Measurements from ENCODE around the gene RSBN1.

The RSBN1 gene

GRCh38 chr1:113811156-113811887 lies 954 bp downstream of the RSBN1 start:
- FAIRE-seq = no peak

DNA sequence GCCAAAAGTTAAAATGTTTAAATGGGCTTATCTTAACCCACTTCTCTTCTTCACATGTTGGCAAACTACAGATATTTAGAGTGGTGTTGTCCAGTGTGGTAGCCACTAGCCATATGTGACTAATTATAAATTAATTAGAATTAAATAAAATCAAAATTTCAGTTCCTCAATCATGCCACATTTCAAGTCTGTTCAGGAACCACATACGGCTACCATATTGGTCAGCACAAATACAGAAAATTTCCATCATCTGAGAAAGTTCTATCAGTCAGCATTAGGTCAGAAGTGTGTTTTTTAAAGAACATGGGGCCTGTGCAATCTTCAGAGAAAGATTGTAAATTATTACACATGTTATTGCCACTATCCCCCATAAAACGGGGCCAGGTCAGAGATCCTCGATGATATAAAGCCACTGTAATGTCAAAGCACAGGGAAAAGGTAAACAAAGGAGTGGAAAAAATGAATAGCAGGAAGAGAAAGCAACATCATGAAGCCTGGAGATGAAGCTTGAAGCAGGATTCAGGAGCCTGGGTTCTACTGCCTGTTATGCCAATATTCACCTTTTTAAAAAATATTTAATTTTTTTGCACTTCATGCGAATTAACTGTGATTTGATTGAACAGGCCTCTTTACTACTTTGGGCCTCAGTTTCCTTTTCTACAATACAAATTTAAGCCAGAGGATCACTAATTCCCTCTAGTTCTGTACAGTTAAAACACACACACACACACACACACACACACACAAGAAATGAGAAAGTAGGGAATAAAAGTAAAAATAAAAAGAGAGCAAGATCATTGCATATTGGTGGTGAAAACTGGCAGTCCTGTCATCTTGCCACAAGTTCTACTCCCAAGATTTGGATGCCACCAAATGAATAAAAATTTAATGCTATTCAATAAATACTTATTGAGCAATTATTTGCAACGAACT lies 2.3 kb downstream of the RSBN1 start:
- no peak for FAIRE-seq

DNA sequence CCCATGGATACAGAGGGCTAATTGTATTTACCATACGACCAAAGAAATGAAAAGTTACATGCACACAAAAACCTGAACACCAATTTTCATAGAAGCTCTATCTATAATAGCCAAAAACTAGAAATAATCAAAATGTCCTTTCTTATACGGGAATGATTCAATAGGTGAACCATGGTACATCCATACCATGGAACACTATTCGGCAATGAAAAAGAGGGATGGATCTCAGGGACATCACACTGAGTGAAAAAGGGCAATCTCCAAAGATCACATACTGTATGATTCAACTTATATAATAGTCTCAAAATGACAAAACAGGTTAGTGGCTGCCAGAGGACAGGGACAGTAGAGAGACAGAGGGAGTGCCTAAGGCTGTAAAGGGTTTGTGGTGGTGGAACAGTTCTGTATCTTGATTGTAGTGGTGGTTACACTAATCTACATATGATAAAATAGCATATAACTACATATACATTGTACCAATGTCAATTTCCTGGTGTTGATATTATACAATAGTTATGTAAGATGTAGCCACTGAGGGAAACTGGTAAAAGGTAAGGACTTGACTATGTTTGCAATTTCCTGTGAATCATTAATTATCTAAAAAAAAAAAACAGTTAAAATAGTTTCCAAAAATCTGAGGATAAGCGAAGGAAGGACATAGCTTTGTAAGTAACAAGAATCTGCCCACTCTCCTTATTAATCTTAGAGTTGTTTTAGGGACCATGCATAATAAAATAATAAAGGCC lies 3.7 kb downstream of the RSBN1 start:
- no peak for FAIRE-seq

GRCh38 chr1:113805639-113806038 lies 6.6 kb downstream of the RSBN1 start:
- FAIRE-seq = no peak

DNA sequence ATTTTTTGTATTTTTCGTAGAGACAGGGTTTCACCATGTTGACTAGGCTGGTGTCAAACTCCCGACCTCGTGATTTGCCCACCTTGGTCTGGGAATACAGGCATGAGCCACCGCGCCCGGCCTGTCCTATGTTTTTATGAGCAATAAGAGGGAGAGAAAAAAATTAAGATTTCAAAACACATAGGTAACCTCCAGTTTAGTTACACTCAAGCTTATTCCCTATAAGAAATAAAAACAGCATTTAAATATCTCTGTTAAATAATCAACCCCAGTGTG lies 7.1 kb downstream of the RSBN1 start:
- FAIRE-seq = no peak

- FAIRE-seq = no peak
Measured at GRCh38 chr1:113804421-113805255, 7.6 kb downstream of the RSBN1 start.

GRCh38 chr1:113802367-113803007 lies 9.8 kb downstream of the RSBN1 start:
- no peak for FAIRE-seq

DNA sequence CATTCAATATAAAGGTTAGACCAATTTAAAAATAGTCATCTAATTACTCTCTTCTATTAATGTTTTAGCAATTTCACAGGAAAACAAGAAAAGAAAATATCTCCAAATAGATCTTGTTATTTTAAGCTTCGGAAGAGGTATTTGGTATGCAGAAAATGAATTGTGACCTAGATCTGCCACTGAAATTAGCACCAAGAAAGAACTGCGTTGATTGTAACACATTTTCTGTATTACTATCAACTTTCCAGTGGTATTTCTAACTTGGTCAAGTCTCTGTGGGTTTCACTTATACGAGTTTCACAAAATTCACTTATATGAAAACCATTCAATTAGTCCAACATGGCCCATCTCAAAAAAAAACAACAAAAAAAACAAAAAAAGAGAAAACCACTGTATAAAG lies 11.8 kb downstream of the RSBN1 start:
- FAIRE-seq = no peak

- no peak for FAIRE-seq
Measured at GRCh38 chr1:113797472-113797871, 14.8 kb downstream of the RSBN1 start.

DNA sequence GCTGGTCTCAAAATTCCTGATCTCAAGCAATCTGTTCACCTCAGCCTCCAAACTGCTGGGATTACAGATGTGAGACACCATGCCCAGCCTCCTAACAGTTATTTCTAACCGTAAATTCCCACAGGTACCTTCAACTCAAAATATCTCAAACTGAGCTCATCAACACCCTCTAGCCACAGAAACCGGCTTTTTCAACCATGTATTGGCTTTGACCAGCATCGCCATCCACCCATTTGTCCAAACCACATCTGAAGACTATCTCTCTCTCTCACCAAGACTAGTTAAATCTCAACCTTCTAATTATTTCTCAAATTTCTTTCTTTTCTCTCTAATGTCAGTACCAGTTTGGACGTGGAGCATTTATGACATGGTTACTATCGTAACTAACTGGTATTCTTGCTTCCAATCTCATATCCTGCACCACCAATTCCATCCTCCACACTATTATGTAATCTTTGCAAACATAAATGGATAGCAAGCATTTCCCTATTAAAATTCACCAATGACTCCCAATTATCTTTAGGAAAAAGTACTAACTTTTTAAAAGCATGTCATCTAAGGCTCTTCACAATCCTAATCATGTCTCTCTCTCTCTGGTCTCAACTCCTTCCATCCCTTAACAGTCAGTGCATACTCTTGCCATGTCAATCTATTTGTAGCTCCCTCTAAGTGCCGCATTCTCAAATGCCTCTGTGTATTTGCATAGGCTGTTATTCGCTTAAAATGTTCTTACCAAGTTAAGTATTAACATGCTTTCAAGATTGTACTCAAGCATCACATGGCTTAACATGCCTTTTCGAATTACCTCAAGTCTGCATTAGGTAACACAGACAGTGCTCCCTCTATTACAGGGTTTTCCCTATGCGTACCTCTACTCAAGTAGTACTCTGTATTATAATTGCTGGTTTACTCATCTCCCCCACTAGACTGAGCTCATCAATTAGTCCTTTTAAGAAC lies 18.1 kb downstream of the RSBN1 start:
- FAIRE-seq = no peak

- no peak for FAIRE-seq
Measured at GRCh38 chr1:113792986-113793385, 19.3 kb downstream of the RSBN1 start.

DNA sequence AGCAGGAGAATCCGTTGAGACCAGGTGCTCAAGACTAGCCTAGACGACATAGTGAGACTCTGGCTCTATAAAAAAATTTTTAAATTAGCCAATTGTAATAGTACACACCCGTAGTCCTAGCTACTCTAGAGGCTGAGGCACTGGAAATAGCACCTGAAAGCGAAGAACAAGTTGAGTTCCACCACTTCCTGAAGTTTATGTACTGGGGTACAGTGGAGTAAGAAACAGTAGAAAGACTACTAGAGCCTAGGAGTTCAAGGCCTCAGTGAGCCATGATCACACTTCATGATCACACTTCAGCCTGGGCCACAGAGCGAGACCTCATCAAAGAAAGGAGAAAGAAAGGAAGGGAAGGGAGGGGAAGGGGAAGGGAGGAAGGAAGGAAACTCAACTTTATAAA lies 19.8 kb downstream of the RSBN1 start:
- FAIRE-seq = no peak

GRCh38 chr1:113788802-113789201 lies 23.5 kb downstream of the RSBN1 start:
- FAIRE-seq = no peak

GRCh38 chr1:113787663-113788062 lies 24.6 kb downstream of the RSBN1 start:
- FAIRE-seq = no peak

- no peak for FAIRE-seq
Measured at GRCh38 chr1:113786069-113786468, 26.2 kb downstream of the RSBN1 start.

DNA sequence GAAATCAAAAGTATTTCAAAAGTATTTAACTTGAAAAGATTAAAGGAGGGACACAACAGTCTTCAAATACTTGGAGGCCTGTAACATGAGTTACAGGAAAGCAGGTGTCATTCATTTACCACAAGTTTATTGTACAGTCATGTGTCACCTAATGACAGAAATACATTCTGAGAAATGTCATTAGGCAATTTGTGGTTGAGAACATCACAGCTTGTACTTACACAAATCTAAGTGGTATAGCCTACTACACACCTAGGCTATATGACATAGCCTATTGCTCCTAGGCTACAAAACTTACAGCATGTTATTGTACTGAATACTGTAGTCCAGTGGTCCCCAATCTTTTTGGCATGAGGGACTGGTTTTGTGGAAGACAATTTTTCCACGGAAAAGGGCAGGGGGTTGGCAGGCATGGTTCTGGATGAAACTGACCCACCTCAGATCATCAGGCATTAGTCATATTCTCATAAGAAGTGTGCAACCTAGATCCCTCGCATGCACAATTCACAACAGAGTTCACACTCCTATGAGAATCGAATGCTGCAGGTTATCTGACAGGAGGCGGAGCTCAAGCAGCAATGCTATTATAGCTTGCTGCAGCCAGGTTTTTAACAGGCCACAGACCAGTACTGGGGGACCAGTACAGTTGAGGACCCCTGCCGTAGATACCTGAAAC lies 28.0 kb downstream of the RSBN1 start:
- no peak for FAIRE-seq

GRCh38 chr1:113783254-113784103 lies 28.8 kb downstream of the RSBN1 start:
- FAIRE-seq = no peak

DNA sequence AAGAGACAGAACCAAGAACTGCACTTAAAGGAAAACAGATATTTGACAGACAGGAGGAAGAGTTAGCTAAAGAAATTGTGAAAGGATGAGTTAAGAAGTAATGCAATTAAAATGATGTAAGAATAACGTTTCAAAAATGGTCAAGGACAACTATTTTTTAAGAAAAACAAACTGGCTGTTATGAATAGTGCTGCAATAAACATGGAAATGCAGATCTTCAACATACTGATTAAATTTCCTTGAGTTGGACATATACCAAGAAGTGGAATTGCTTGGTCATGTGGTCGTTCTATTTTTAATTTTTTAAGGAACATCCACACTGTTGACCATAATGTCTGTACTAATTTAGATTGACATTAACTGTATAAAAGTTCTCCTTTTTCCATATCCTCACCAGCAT lies 29.9 kb downstream of the RSBN1 start:
- no peak for FAIRE-seq

DNA sequence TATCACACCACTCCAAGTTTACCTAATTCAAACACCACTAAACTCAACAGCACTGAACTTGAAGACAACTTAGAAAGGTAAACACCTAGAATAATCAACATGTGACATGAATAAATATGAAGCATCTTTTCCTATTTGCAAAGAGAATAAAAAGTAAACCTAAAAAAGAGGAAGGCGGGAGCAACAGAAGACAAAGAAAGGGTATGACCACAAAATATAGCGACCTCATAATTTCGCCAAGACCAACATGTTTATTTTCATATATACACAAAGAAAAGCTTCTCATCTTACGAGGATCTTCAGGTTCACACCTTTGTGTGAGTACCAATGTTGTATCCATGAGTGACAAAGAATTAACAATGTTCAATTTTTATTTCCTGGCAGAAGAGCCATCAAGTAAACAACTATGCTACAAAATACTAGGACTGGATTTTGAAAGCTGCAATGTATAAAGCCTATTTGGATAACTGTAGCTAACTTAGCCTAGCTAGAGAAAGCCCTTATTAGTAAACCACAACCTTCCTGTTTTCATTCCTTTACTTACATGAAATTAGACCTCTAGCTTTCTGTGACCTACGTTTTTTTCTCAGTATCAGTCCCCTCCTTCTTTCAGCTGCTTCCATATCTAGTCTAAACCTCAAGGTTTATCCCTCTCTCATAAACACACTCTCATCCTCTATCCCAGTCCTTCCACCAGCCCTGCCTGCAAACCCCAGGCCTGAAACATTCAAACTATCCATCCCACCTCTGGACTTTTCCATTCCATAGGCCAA lies 31.7 kb downstream of the RSBN1 start:
- no peak for FAIRE-seq
